GM19397 (cell line): ENCODE measurements around the gene CBX4.

Source experiments
- ATAC-seq: cut with Tn5 transposase; IDR thresholded peaks from one replicate; pipeline ENCODE4 v1.9.1; 2021; ENCODE audit warnings: mild to moderate bottlenecking, moderate library complexity; ENCODE audit not compliant: unreplicated experiment

Gene CBX4

GRCh38 chr17:79831265-79832217 is 7.7 kb downstream of the CBX4 start:
- ATAC-seq: no peak

- no peak for ATAC-seq
Observed at GRCh38 chr17:79830763-79831264, 8.4 kb downstream of the CBX4 start.

- ATAC-seq: no peak
Observed at GRCh38 chr17:79830303-79830702, 8.9 kb downstream of the CBX4 start.

GRCh38 chr17:79829457-79829856 is 9.8 kb downstream of the CBX4 start:
- no peak for ATAC-seq

- no peak for ATAC-seq
Observed at GRCh38 chr17:79829004-79829403, 10.2 kb downstream of the CBX4 start.

- no peak for ATAC-seq
Observed at GRCh38 chr17:79826841-79827578, 12.2 kb downstream of the CBX4 start.

GRCh38 chr17:79826204-79826680 is 13.0 kb downstream of the CBX4 start:
- no peak for ATAC-seq

- ATAC-seq: no peak
Observed at GRCh38 chr17:79825580-79825921, 13.7 kb downstream of the CBX4 start.

- no peak for ATAC-seq
Observed at GRCh38 chr17:79824893-79825579, 14.2 kb downstream of the CBX4 start.

- ATAC-seq: no peak
Observed at GRCh38 chr17:79824234-79824633, 15.0 kb downstream of the CBX4 start.

- ATAC-seq: no peak
Observed at GRCh38 chr17:79822583-79823124, 16.6 kb downstream of the CBX4 start.

- no peak for ATAC-seq
Observed at GRCh38 chr17:79821331-79822095, 17.7 kb downstream of the CBX4 start.

- no peak for ATAC-seq
Observed at GRCh38 chr17:79820959-79821330, 18.3 kb downstream of the CBX4 start.

GRCh38 chr17:79819534-79820276 is 19.5 kb downstream of the CBX4 start:
- ATAC-seq: no peak

GRCh38 chr17:79819085-79819484 is 20.2 kb downstream of the CBX4 start:
- no peak for ATAC-seq

- ATAC-seq: no peak
Observed at GRCh38 chr17:79818026-79818758, 21.0 kb downstream of the CBX4 start.

- no peak for ATAC-seq
Observed at GRCh38 chr17:79815836-79816461, 23.3 kb downstream of the CBX4 start.
